ENCODE measurements around the gene HECTD3. TPM values are rescaled to one million over a fixed set of nuclear protein-coding genes. Genes with fewer than 3 reads are reported as not detected.
"Not testable (repeated sequence)": the region's sequence is repeated elsewhere in the genome, so short reads cannot be mapped to it uniquely, and the experiment has no call there.

The HECTD3 gene
- total RNA-seq, 3 donors from 2014 or later, result 32.8 to 45.8 (median 33.4) TPM

GRCh38 chr1:44973645-44974044, 37.5 kb downstream of the HECTD3 start:
- Histone ChIP-seq H3K27me3 (no peaks in the 10 kb centered on the region), H3K4me1 (peaks cover 0 to 4% of the 10 kb centered on the region in 2 donors), H3K27ac (no peak overlapping the region), H3K36me3 (no peaks in the 10 kb centered on the region), H3K4me3 (no peak overlapping the region), H3K9me3 (no peaks in the 10 kb centered on the region)
- DNase-seq (ENCODE audit: low spot score in 2 of 2), result no peak
- TF ChIP-seq POLR2A (IDR thresholded peaks at IDR 0.05) (no peak), POLR2AphosphoS5 (IDR thresholded peaks at IDR 0.05) (no peak), CTCF (IDR thresholded peaks at IDR 0.05) (no peak)
- intact Hi-C loops (cut with DNase I; ENCODE audit: low total_unique reads), result no loop called here

- H3K4me1 ChIP-seq, result peaks cover 0 to 4% of the 10 kb centered on the region in 2 donors
- H3K9me3 ChIP-seq, result no peaks in the 10 kb centered on the region
- TF ChIP-seq CTCF (IDR thresholded peaks at IDR 0.05) (no peak), POLR2AphosphoS5 (IDR thresholded peaks at IDR 0.05) (no peak), POLR2A (IDR thresholded peaks at IDR 0.05) (no peak)
- no peaks in the 10 kb centered on the region for H3K27me3 ChIP-seq
- no peak overlapping the region for H3K27ac ChIP-seq
- DNase-seq (ENCODE audit: low spot score in 2 of 2), result no peak
- intact Hi-C loops (cut with DNase I; ENCODE audit: low total_unique reads), result no loop called here
- H3K4me3 ChIP-seq, result no peak overlapping the region
- H3K36me3 ChIP-seq, result no peaks in the 10 kb centered on the region
Measured at GRCh38 chr1:44970317-44970716, 40.8 kb downstream of the HECTD3 start.

GRCh38 chr1:44964396-44964795, 46.7 kb downstream of the HECTD3 start:
- H3K27me3 ChIP-seq, result no peaks in the 10 kb centered on the region
- no peak overlapping the region for H3K4me3 ChIP-seq
- no peaks in the 10 kb centered on the region for H3K9me3 ChIP-seq
- no peak overlapping the region for H3K27ac ChIP-seq
- intact Hi-C loops (cut with DNase I; ENCODE audit: low total_unique reads), result no loop called here
- DNase-seq (ENCODE audit: low spot score in 2 of 2), result no peak
- no peaks in the 10 kb centered on the region for H3K4me1 ChIP-seq
- TF ChIP-seq POLR2AphosphoS5 (IDR thresholded peaks at IDR 0.05), result no peak
- no peak for TF ChIP-seq CTCF (IDR thresholded peaks at IDR 0.05)
- no peak for TF ChIP-seq POLR2A (IDR thresholded peaks at IDR 0.05)
- H3K36me3 ChIP-seq, result no peaks in the 10 kb centered on the region

GRCh38 chr1:44962729-44963128, 48.4 kb downstream of the HECTD3 start:
- DNase-seq (ENCODE audit: low spot score in 2 of 2), result no peak
- Histone ChIP-seq H3K36me3 (no peaks in the 10 kb centered on the region), H3K4me1 (no peaks in the 10 kb centered on the region), H3K27me3 (no peaks in the 10 kb centered on the region), H3K27ac (no peak overlapping the region), H3K4me3 (no peak overlapping the region), H3K9me3 (no peaks in the 10 kb centered on the region)
- intact Hi-C loops (cut with DNase I; ENCODE audit: low total_unique reads), result no loop called here
- no peak for TF ChIP-seq POLR2A (IDR thresholded peaks at IDR 0.05)
- TF ChIP-seq POLR2AphosphoS5 (IDR thresholded peaks at IDR 0.05), result no peak
- TF ChIP-seq CTCF (IDR thresholded peaks at IDR 0.05), result no peak

- H3K4me3 ChIP-seq; DNase-seq (ENCODE audit: low spot score in 2 of 2); H3K36me3 ChIP-seq; intact Hi-C loops (cut with DNase I; ENCODE audit: low total_unique reads); H3K27ac ChIP-seq; H3K27me3 ChIP-seq; H3K4me1 ChIP-seq; H3K9me3 ChIP-seq: not testable (repeated sequence)
Measured at GRCh38 chr1:44962022-44962421, 49.1 kb downstream of the HECTD3 start.

GRCh38 chr1:44957566-44957965, 53.6 kb downstream of the HECTD3 start:
- H3K4me3 ChIP-seq; intact Hi-C loops (cut with DNase I; ENCODE audit: low total_unique reads); H3K27ac ChIP-seq; DNase-seq (ENCODE audit: low spot score in 2 of 2); H3K27me3 ChIP-seq; H3K9me3 ChIP-seq; H3K4me1 ChIP-seq; H3K36me3 ChIP-seq: not testable (repeated sequence)

- H3K27ac ChIP-seq; H3K27me3 ChIP-seq; H3K36me3 ChIP-seq; intact Hi-C loops (cut with DNase I; ENCODE audit: low total_unique reads); H3K4me3 ChIP-seq; H3K4me1 ChIP-seq; H3K9me3 ChIP-seq; DNase-seq (ENCODE audit: low spot score in 2 of 2): not testable (repeated sequence)
Measured at GRCh38 chr1:44956077-44956476, 55.0 kb downstream of the HECTD3 start.

Data from breast epithelium (tissue), 4 donors.